Measurements from ENCODE around the gene ZNF723.
A peak's percentile ranks its signal among the peaks of the same experiment; 100 is the strongest.
"Not testable (repeated sequence)": the region's sequence is repeated elsewhere in the genome, so short reads cannot be mapped to it uniquely, and the experiment has no call there.

The ZNF723 gene

GRCh38 chr19:22832031-22832762, at the start of gene ZNF723:
TSS of gene ZNF723 (plus strand) at chr19:22832291. CDS start at chr19:22832380, 89 bp downstream.
- DNase-seq (ENCODE audit: low read depth) = no peak

GRCh38 chr19:22783651-22784410, 48.3 kb upstream of the ZNF723 start, which contains the start of gene ZNF99:
TSS of gene ZNF99 (minus strand) at chr19:22784151. CDS start at chr19:22784016, 135 bp downstream.
- DNase-seq (ENCODE audit: low read depth) = no peak

- not testable (repeated sequence) for DNase-seq (ENCODE audit: low read depth)
Measured at GRCh38 chr19:22792863-22793262, 39.2 kb upstream of the ZNF723 start.

- DNase-seq (ENCODE audit: low read depth) = no peak
Measured at GRCh38 chr19:22797040-22797439, 35.1 kb upstream of the ZNF723 start.

- no peak for DNase-seq (ENCODE audit: low read depth)
Measured at GRCh38 chr19:22806418-22806817, 25.7 kb upstream of the ZNF723 start.

- DNase-seq (ENCODE audit: low read depth) = no peak
Measured at GRCh38 chr19:22807061-22807835, 24.8 kb upstream of the ZNF723 start.

- no peak for DNase-seq (ENCODE audit: low read depth)
Measured at GRCh38 chr19:22814124-22814523, 18.0 kb upstream of the ZNF723 start.

GRCh38 chr19:22831211-22831610, 880 bp upstream of the ZNF723 start:
- DNase-seq (ENCODE audit: low read depth) = no peak

- DNase-seq (ENCODE audit: low read depth) = not testable (repeated sequence)
Measured at GRCh38 chr19:22857713-22858320, 25.7 kb downstream of the ZNF723 start.

- peak; percentile 2 for DNase-seq (ENCODE audit: low read depth)
Measured at GRCh38 chr19:22882797-22883196, 50.7 kb downstream of the ZNF723 start.

GRCh38 chr19:22893855-22894270, 61.8 kb downstream of the ZNF723 start:
- DNase-seq (ENCODE audit: low read depth) = no peak

GRCh38 chr19:22901431-22902130, 69.5 kb downstream of the ZNF723 start:
- no peak for DNase-seq (ENCODE audit: low read depth)

Data from non-pigmented ciliary epithelial cell (primary cell).